ENCODE results near the gene CCDC88C. TPM values are rescaled to one million over a fixed set of nuclear protein-coding genes. Genes with fewer than 3 reads are reported as not detected.

Gene CCDC88C
- total RNA-seq, 1 donor from 2014 or later, result 2.8 TPM

- no peak for TF ChIP-seq CTCF (IDR thresholded peaks at IDR 0.05; ENCODE audit: borderline replicate concordance)
- Histone ChIP-seq H3K4me1 (peaks cover 33% of the 10 kb centered on the region), H3K36me3 (no peaks in the 10 kb centered on the region), H3K27ac (replicated peaks) (no peak overlapping the region), H3K9me3 (replicated peaks) (no peaks in the 10 kb centered on the region), H3K4me3 (no peak overlapping the region), H3K27me3 (ENCODE audit: low read depth) (peaks cover 97% of the 10 kb centered on the region)
- intact Hi-C loops (cut with micrococcal nuclease), result no loop called here
- DNase-seq, result no peak
These were observed 23.2 kb downstream of the CCDC88C start for GRCh38 chr14:91394105-91395081.

- no peak for TF ChIP-seq CTCF (IDR thresholded peaks at IDR 0.05; ENCODE audit: borderline replicate concordance)
- Histone ChIP-seq H3K4me1 (peaks cover 29% of the 10 kb centered on the region), H3K36me3 (no peaks in the 10 kb centered on the region), H3K27me3 (ENCODE audit: low read depth) (peaks cover 97% of the 10 kb centered on the region), H3K9me3 (replicated peaks) (no peaks in the 10 kb centered on the region), H3K4me3 (no peak overlapping the region), H3K27ac (replicated peaks) (no peak overlapping the region)
- intact Hi-C loops (cut with micrococcal nuclease), result no loop called here
- no peak for DNase-seq
These were observed 24.9 kb downstream of the CCDC88C start for GRCh38 chr14:91392623-91393303.

GRCh38 chr14:91390165-91390778, 27.3 kb downstream of the CCDC88C start:
- Histone ChIP-seq H3K27ac (replicated peaks) (no peak overlapping the region), H3K36me3 (no peaks in the 10 kb centered on the region)
- intact Hi-C loops (cut with micrococcal nuclease), result no loop called here

GRCh38 chr14:91389150-91389549, 28.5 kb downstream of the CCDC88C start:
- no peak for DNase-seq
- no peak for TF ChIP-seq CTCF (IDR thresholded peaks at IDR 0.05; ENCODE audit: borderline replicate concordance)
- no peak overlapping the region for H3K27ac ChIP-seq (replicated peaks)
- H3K27me3 ChIP-seq (ENCODE audit: low read depth), result peaks cover 91% of the 10 kb centered on the region
- peaks cover 15% of the 10 kb centered on the region for H3K4me1 ChIP-seq
- H3K9me3 ChIP-seq (replicated peaks), result no peaks in the 10 kb centered on the region
- no peak overlapping the region for H3K4me3 ChIP-seq
- intact Hi-C loops (cut with micrococcal nuclease), result no loop called here
- no peaks in the 10 kb centered on the region for H3K36me3 ChIP-seq

More at GRCh38 chr14:91390165-91390778, 27.3 kb downstream of the CCDC88C start:
- Histone ChIP-seq H3K4me3 (no peak overlapping the region), H3K4me1 (peaks cover 15% of the 10 kb centered on the region), H3K9me3 (replicated peaks) (no peaks in the 10 kb centered on the region), H3K27me3 (ENCODE audit: low read depth) (peaks cover 95% of the 10 kb centered on the region)
- no peak for TF ChIP-seq CTCF (IDR thresholded peaks at IDR 0.05; ENCODE audit: borderline replicate concordance)
- no peak for DNase-seq

- DNase-seq, result no peak
- Histone ChIP-seq H3K27ac (replicated peaks) (no peak overlapping the region), H3K4me1 (peaks cover 15% of the 10 kb centered on the region), H3K9me3 (replicated peaks) (no peaks in the 10 kb centered on the region), H3K4me3 (no peak overlapping the region), H3K36me3 (no peaks in the 10 kb centered on the region), H3K27me3 (ENCODE audit: low read depth) (peaks cover 91% of the 10 kb centered on the region)
- no peak for TF ChIP-seq CTCF (IDR thresholded peaks at IDR 0.05; ENCODE audit: borderline replicate concordance)
- intact Hi-C loops (cut with micrococcal nuclease), result no loop called here
These were observed 29.1 kb downstream of the CCDC88C start for GRCh38 chr14:91388551-91388975.

Data from left ventricle myocardium inferior (tissue), 1 donor.